Measurements from ENCODE around the gene LSM11. TPM values are rescaled to one million over a fixed set of nuclear protein-coding genes. Genes with fewer than 3 reads are reported as not detected.

Gene LSM11
- polyA plus RNA-seq, 1 experiment = 2.5 TPM

DNA sequence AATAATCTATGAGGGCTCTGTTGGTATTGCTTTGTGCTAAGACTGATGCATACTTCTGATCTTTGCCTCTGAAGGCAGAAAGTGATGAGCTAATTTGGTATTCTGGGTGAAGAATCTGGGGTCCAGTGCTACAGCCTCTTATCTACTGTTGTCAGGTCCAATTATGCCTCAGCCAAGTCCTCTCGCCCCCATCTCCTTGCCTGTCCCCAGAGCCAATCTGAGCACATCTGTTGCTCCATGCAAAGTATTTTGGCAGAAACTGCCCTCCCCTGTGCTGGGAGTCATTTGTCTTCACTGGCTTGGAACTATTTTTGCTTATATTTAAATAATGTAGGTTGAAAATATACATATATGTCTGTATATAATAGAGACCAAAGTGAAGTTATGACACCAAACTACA is 23.4 kb downstream of the LSM11 start:
- Histone ChIP-seq H3K4me3 (ENCODE audit: low read depth, low read length) (no peak overlapping the region), H3K27ac (ENCODE audit: low read depth, low read length) (no peak overlapping the region), H3K9me3 (ENCODE audit: control insufficient read depth, insufficient read depth, low read length) (no peaks in the 10 kb centered on the region), H3K27me3 (ENCODE audit: control insufficient read depth, insufficient read depth, low read length) (peaks cover 4% of the 10 kb centered on the region)
- CTCF ChIA-PET = no interaction called here
- no peak for DNase-seq (ENCODE audit: low read depth, low spot score)
- POLR2A ChIA-PET = no interaction called here
- TF ChIP-seq, protein P1, sequence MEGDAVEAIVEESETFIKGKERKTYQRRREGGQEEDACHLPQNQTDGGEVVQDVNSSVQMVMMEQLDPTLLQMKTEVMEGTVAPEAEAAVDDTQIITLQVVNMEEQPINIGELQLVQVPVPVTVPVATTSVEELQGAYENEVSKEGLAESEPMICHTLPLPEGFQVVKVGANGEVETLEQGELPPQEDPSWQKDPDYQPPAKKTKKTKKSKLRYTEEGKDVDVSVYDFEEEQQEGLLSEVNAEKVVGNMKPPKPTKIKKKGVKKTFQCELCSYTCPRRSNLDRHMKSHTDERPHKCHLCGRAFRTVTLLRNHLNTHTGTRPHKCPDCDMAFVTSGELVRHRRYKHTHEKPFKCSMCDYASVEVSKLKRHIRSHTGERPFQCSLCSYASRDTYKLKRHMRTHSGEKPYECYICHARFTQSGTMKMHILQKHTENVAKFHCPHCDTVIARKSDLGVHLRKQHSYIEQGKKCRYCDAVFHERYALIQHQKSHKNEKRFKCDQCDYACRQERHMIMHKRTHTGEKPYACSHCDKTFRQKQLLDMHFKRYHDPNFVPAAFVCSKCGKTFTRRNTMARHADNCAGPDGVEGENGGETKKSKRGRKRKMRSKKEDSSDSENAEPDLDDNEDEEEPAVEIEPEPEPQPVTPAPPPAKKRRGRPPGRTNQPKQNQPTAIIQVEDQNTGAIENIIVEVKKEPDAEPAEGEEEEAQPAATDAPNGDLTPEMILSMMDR (IDR thresholded peaks at IDR 0.05; ENCODE audit: low read depth, low read length) = no peak

DNA sequence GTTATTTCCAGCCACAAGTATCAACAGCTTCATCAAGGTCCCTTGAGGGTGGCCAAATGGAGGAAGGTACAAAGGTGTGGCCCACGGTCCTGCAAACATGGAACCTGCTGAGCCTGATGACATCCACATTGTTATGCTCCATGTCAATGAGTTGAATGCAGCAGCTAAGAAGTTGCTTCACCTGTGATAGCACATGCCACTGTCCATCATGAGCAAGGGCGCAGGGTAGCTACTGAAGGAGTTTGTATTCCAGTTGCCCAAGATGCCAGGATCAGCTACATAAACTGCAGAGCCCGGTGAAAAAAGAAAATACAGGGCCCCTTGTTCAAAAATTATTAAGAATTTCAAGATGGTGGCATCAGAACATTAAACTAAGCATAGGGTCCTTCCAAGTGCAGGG is 24.2 kb downstream of the LSM11 start:
- Histone ChIP-seq H3K9me3 (ENCODE audit: control insufficient read depth, insufficient read depth, low read length) (no peaks in the 10 kb centered on the region), H3K4me3 (ENCODE audit: low read depth, low read length) (no peak overlapping the region), H3K27me3 (ENCODE audit: control insufficient read depth, insufficient read depth, low read length) (peaks cover 4% of the 10 kb centered on the region), H3K27ac (ENCODE audit: low read depth, low read length) (no peak overlapping the region)
- POLR2A ChIA-PET = no interaction called here
- no peak for DNase-seq (ENCODE audit: low read depth, low spot score)
- TF ChIP-seq, protein P1 (IDR thresholded peaks at IDR 0.05; ENCODE audit: low read depth, low read length) = no peak
- CTCF ChIA-PET = interaction anchor here (0.8 to 2.4 kb wide), 2 partner anchors 181 to 227 kb away, joined by 3 to 8 read pairs; no protein-coding TSS in a partner anchor

DNA sequence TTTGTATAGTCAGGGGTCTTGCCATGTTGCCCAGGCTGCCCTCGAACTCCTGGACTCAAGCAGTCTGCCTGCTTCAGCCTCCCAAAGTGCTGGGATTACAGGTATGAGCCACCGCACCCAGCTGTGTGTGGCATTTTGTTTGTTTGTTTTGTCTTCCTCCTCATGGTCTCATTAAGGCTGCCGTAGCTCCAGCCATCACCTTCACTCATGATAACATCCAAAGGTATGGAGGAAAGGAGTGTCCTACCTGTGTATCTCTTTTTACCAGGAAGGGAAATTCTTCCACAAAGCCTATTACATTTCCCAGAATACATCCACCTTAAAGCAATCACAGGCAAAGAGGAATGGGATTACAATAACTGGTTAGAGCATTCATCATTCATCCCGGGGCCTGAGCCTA is 27.2 kb downstream of the LSM11 start:
- H3K27ac ChIP-seq (ENCODE audit: low read depth, low read length) = no peak overlapping the region
- H3K9me3 ChIP-seq (ENCODE audit: control insufficient read depth, insufficient read depth, low read length) = no peaks in the 10 kb centered on the region
- POLR2A ChIA-PET = no interaction called here
- TF ChIP-seq, protein P1 (IDR thresholded peaks at IDR 0.05; ENCODE audit: low read depth, low read length) = no peak
- DNase-seq (ENCODE audit: low read depth, low spot score) = no peak
- no peak overlapping the region for H3K4me3 ChIP-seq (ENCODE audit: low read depth, low read length)
- CTCF ChIA-PET = interaction anchor here (1.8 to 6.9 kb wide), 2 partner anchors 9 to 46 kb away, joined by 5 to 60 read pairs; no protein-coding TSS in a partner anchor
- H3K27me3 ChIP-seq (ENCODE audit: control insufficient read depth, insufficient read depth, low read length) = peaks cover 5% of the 10 kb centered on the region

DNA sequence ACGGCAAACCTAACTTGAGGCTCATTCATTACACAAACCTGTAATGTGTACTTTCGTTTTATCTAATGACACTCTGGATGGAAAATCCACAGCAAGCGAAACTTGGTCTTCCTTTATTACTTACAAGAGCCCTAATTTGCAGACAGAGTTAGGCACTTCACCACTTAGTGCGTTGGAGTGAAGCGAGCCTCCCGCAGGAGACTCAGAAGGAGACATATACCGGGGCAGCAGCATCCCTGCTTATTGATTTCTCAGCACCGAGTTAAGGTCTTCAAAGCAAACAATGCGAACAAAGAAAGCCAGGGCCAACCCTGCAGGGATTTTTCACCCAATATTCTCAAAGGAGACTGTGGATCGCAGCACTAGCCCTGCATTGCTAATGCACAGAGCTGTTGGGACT is 28.6 kb downstream of the LSM11 start:
- Histone ChIP-seq H3K4me3 (ENCODE audit: low read depth, low read length) (no peak overlapping the region), H3K9me3 (ENCODE audit: control insufficient read depth, insufficient read depth, low read length) (no peaks in the 10 kb centered on the region), H3K27ac (ENCODE audit: low read depth, low read length) (no peak overlapping the region), H3K27me3 (ENCODE audit: control insufficient read depth, insufficient read depth, low read length) (peaks cover 5% of the 10 kb centered on the region)
- CTCF ChIA-PET = interaction anchor here (1.0 to 6.9 kb wide), 4 partner anchors 11 to 177 kb away, joined by 3 to 60 read pairs (median 4); no protein-coding TSS in a partner anchor
- no peak for DNase-seq (ENCODE audit: low read depth, low spot score)
- POLR2A ChIA-PET = no interaction called here
- TF ChIP-seq, protein P1 (IDR thresholded peaks at IDR 0.05; ENCODE audit: low read depth, low read length) = no peak

DNA sequence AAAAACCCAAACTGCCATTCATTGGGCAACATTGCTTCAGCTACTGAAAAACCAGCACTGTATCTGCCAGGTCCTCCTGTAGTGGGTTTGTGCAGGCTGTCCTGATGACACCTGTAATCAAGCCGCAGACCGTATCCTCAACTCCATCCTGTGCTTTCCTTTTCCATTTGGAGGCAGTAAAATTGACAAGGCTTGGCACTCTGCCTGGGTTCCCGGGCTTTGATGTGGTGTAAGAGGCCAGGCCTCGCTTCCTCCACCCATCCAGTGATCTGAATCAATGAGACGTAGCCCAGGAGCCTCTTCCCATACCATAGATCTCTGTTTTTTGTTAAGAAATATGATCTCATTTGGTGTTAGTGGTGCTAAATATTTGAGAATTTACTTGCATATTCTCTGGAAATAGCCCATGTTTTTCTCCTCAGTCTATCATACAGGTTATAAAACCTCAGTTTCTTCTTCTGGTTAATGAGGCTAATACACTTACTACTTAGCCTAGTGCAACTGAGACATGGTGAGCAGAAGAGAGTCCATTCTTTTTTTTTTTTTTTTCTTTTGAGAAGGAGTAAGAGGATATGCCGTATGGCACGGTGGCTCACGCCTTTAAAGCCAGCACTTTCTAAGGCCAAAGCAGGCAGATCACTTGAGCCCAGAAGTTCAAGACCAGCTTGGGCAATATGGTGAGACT is 34.8 kb downstream of the LSM11 start:
- POLR2A ChIA-PET = no interaction called here
- CTCF ChIA-PET = interaction anchor here (1.2 kb wide), 1 partner anchor 16 kb away, joined by 6 read pairs; no protein-coding TSS in a partner anchor
- H3K27me3 ChIP-seq (ENCODE audit: control insufficient read depth, insufficient read depth, low read length) = peaks cover 2% of the 10 kb centered on the region

More for the DNA sequence above, 34.8 kb downstream of the LSM11 start:
- Histone ChIP-seq H3K4me3 (ENCODE audit: low read depth, low read length) (no peak overlapping the region), H3K27ac (ENCODE audit: low read depth, low read length) (no peak overlapping the region), H3K9me3 (ENCODE audit: control insufficient read depth, insufficient read depth, low read length) (no peaks in the 10 kb centered on the region)
- DNase-seq (ENCODE audit: low read depth, low spot score) = no peak
- TF ChIP-seq, protein P1 (IDR thresholded peaks at IDR 0.05; ENCODE audit: low read depth, low read length) = no peak

Measured in AG04450 (cell line).